GM23338 (cell line): ENCODE data around the gene KIT.

Experiments used
- EZH2 ChIP-seq: fragments of 200-600 bp; sonication (generic); IDR thresholded peaks from one replicate; pipeline ENCODE4 v1.8.0; 2017; ENCODE audit warnings: antibody characterized with exemption, mild to moderate bottlenecking, low read depth; ENCODE audit not compliant: unreplicated experiment
- NANOG ChIP-seq: IDR thresholded peaks from 2 replicates; pipeline ENCODE4 v1.6.1; 2016; ENCODE audit warnings: antibody characterized with exemption, borderline replicate concordance
- POLR2AphosphoS5 ChIP-seq: IDR thresholded peaks from 2 replicates; pipeline ENCODE4 v1.6.1; 2016; ENCODE audit warnings: antibody characterized with exemption, low read depth
- STAT1 ChIP-seq: IDR thresholded peaks from one replicate; pipeline ENCODE4 v1.6.1; 2016; ENCODE audit warnings: antibody characterized with exemption; ENCODE audit not compliant: unreplicated experiment
- TF ChIP-seq, protein P1 (sequence below), 2 experiments: fragments of 200-600 bp in 1 of 2; sonication (generic) in 1 of 2; conservative IDR thresholded peaks; 2 replicates each; pipeline versions ENCODE4 v1.5.1 to v1.6.1; 2016 to 2017; ENCODE audit warnings: antibody characterized with exemption in 2 of 2, low read depth in 2 of 2, mild to moderate bottlenecking in 2 of 2, moderate library complexity in 1 of 2
- TF ChIP-seq, protein P2 (sequence below): IDR thresholded peaks from one replicate; pipeline ENCODE4 v1.6.1; 2018; ENCODE audit warnings: antibody characterized with exemption; ENCODE audit not compliant: unreplicated experiment

GRCh38 chr4:54717694-54718093 is 59.9 kb downstream of the KIT start:
- TF ChIP-seq, protein P1, sequence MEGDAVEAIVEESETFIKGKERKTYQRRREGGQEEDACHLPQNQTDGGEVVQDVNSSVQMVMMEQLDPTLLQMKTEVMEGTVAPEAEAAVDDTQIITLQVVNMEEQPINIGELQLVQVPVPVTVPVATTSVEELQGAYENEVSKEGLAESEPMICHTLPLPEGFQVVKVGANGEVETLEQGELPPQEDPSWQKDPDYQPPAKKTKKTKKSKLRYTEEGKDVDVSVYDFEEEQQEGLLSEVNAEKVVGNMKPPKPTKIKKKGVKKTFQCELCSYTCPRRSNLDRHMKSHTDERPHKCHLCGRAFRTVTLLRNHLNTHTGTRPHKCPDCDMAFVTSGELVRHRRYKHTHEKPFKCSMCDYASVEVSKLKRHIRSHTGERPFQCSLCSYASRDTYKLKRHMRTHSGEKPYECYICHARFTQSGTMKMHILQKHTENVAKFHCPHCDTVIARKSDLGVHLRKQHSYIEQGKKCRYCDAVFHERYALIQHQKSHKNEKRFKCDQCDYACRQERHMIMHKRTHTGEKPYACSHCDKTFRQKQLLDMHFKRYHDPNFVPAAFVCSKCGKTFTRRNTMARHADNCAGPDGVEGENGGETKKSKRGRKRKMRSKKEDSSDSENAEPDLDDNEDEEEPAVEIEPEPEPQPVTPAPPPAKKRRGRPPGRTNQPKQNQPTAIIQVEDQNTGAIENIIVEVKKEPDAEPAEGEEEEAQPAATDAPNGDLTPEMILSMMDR (conservative IDR thresholded peaks at IDR 0.05; ENCODE audit: low read depth in 2 of 2) = no peak
- no peak for TF ChIP-seq EZH2
- TF ChIP-seq, protein P2, sequence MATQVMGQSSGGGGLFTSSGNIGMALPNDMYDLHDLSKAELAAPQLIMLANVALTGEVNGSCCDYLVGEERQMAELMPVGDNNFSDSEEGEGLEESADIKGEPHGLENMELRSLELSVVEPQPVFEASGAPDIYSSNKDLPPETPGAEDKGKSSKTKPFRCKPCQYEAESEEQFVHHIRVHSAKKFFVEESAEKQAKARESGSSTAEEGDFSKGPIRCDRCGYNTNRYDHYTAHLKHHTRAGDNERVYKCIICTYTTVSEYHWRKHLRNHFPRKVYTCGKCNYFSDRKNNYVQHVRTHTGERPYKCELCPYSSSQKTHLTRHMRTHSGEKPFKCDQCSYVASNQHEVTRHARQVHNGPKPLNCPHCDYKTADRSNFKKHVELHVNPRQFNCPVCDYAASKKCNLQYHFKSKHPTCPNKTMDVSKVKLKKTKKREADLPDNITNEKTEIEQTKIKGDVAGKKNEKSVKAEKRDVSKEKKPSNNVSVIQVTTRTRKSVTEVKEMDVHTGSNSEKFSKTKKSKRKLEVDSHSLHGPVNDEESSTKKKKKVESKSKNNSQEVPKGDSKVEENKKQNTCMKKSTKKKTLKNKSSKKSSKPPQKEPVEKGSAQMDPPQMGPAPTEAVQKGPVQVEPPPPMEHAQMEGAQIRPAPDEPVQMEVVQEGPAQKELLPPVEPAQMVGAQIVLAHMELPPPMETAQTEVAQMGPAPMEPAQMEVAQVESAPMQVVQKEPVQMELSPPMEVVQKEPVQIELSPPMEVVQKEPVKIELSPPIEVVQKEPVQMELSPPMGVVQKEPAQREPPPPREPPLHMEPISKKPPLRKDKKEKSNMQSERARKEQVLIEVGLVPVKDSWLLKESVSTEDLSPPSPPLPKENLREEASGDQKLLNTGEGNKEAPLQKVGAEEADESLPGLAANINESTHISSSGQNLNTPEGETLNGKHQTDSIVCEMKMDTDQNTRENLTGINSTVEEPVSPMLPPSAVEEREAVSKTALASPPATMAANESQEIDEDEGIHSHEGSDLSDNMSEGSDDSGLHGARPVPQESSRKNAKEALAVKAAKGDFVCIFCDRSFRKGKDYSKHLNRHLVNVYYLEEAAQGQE = no peak
- TF ChIP-seq POLR2AphosphoS5 = no peak
- TF ChIP-seq STAT1 = no peak
- no peak for TF ChIP-seq NANOG
